HG02642 (cell line): Measurements from ENCODE around the gene JARID2.
A peak's percentile ranks its signal among the peaks of the same experiment; 100 is the strongest.

Experiments
- ATAC-seq: cut with Tn5 transposase; IDR thresholded peaks from one replicate; pipeline ENCODE4 v1.9.1; 2021; ENCODE audit warnings: mild to moderate bottlenecking; ENCODE audit not compliant: unreplicated experiment, poor library complexity

JARID2 gene

GRCh38 chr6:15510121-15510520 is 264.3 kb downstream of the JARID2 start:
- no peak for ATAC-seq

GRCh38 chr6:15510536-15511247 is 264.8 kb downstream of the JARID2 start:
- no peak for ATAC-seq

DNA sequence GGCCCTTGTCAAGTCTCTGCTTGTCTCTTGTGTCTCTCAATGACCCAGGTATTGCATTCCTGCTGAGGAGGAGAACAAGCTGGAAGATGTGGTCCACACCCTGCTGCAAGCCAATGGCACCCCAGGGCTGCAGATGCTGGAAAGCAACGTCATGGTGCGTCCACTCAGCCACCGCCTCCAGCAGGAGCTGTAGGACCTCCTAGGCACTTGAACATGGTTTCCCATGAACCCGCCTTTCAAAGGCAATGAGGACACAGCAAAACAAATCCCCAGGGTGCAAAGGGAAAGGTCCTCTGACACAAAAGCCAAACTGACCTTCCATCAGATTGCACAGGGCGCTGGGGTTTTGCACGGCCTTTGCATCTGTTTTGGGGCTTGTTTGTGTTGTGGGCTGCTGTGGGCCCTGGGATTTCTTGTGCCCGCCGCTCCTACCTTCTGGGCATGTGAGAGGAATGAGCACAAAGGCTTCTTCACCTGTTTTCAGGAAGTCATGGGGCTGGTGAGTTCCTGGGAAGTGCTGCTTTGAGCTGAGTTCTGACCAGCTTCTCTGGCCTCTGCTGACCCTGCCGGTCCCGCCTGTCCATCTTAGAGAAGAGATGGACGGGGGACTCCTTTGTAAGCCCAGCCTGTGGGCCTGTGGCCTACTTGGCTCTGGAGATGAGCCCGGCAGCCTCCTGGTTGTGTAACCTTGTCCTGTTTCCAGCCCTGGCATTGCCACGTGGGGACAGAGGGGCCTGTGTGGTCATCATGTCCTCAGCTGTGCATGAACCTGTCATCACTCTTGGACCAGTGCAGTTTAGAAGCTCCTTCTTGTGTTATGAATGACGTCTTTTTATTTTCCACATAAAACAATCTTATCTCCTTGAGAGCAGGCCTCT is 265.6 kb downstream of the JARID2 start:
- no peak for ATAC-seq

DNA sequence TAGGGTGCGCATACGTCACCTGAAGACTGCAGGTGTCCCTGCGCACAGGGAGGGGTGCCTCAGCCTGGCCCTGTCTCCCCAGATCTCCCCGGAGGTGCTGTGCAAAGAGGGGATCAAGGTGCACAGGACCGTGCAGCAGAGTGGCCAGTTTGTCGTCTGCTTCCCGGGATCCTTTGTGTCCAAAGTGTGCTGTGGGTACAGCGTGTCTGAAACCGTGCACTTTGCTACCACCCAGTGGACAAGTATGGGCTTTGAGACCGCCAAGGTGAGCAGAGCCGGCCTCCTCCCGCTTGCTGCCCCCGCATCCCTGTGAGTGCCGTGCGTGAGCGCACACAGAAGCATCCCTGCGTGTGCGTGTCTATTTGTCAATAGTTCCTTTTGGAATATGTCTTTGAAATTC is 266.3 kb downstream of the JARID2 start:
- ATAC-seq, result no peak

GRCh38 chr6:15512721-15513120 is 266.9 kb downstream of the JARID2 start:
- no peak for ATAC-seq

DNA sequence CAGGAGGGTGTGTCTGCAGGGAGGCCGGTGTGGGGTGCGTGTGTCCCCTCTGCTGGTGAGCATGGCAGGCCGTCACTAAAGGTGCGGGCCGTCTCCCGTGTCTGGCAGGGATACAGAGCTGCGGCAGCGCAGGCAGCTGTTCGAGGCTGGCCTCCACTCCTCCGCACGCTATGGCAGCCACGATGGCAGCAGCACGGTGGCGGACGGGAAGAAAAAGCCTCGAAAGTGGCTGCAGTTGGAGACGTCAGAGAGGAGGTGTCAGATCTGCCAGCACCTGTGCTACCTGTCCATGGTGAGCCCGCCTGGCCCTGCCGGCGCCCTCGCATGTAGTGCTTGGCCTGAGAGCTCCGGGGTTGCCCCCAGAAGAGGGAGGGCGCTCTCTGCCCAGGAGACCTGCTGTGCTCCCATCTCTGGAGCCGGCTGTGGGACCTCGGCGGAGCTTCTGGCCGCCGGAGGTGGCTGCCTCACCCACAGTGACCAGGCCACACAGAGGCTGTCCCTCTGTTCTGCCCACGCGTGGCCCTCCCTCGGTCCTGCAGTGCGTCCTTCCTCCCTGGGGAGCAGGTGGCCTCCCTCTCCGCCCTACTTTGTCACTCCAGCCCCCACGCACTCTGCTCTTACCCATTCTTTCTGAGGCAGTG is 267.4 kb downstream of the JARID2 start:
- no peak for ATAC-seq

GRCh38 chr6:15513801-15514711 is 268.2 kb downstream of the JARID2 start:
- no peak for ATAC-seq

DNA sequence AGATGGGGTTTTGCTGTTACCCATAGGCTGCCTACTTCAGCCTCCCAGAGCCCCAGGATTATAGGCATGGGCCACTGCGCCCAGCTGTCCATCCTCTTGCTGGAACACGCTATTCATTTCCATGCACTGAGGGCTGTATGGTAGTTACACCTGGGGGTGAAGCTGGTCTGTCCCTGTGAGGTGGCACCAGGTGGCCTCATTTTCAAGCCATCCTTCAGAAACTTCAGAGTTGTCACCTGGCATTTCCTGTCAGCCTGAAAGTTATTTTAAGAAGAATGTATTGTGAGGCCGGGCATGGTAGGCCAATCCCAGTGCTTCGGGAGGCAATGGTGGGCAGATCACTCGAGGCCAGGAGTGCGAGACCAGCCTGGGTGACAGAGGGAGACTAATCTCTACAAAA is 269.4 kb downstream of the JARID2 start:
- no peak for ATAC-seq

DNA sequence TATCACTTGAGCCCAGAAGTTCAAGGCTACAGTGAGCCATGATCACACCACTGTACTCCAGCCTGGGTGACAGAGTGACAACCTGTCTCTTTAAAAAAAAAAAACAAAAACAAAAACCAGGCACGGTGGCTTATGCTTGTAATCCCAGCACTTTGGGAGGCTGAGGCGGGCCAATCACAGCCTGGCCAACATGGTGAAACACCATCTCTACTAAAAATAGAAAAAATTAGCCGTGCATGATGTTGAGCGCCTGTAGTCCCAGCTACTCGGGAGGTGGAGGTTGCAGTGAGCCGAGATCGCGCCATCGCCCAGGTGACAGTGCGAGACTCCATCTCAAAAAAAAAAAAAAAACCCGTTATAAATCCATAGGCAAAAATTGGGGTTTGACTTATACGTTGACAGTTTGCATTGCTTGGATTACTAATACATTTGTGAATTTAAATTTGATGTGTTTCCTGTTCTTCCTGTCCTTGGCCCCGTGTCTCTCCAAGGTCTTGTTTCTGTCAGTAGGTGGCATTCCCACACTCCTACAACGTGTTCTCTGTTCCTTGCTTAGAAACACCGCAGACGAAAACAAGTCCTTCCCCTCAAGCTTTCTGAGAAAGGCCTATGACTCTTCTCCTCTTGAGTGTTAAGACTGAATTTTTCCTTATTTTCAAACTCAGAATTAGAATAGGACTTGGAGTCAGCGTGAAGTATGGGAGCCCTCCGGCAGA is 269.9 kb downstream of the JARID2 start:
- no peak for ATAC-seq

GRCh38 chr6:15516378-15516777 is 270.5 kb downstream of the JARID2 start:
- no peak for ATAC-seq

- no peak for ATAC-seq
Measured at GRCh38 chr6:15516923-15517560, 271.2 kb downstream of the JARID2 start.

DNA sequence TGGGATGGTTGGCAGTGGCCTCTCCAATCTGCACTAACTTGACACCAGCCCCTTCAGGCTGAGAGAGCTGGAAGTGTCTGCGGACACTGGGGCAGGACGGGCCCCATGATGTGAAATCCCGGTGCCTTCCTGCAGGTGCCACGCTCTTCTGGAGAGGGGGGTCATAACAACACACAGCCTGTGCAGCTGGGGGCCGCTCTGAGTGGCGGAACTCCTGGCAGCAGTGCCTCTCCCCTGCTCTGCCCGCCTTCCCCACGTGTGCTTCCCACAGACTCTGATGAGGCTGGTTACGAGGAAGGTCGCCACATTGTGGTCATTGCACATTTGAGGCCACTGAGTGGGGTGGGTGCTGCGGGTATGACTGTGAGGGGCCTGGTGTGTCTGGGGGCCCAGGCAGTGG is 271.7 kb downstream of the JARID2 start:
- ATAC-seq, result no peak

DNA sequence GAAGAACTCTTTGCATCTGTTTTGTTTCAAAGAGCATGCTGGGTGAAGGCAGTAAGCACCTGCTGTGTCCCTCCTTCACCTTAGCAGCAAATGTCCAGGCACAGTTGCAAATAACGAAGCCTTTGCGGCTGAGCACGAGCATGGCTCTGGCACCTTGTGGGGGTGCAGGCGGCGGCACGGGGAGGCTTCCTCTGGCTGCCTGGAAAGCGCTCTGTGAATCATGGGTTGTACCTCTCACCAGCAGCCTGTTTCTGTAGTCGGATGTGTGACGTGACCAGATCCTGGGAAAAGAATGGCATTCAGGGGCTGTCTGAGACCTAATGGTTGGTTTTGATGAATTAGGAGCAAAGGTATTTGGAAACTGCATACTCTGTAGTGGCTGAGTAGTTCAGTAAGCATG is 272.2 kb downstream of the JARID2 start:
- ATAC-seq, result no peak

- no peak for ATAC-seq
Measured at GRCh38 chr6:15518878-15519277, 273.0 kb downstream of the JARID2 start.

DNA sequence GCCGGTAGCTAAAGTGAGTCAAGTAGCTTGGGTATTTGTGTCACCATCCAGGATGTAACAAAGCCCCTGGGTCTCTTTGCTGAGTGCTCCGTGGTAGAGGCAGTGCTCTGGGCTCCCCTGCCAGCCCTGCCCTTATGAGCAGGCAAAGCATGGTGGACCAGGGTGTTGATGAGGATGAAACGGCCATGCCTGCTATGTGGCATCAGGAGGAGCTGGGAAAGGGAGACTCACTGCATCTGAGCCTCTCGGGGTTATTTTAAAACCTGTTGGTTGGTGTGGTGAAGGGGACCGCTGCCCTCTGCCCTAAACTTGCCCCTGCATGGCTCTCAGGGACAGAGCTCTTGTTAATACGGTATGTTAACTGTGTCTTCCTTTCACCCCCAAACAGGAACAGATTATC is 273.8 kb downstream of the JARID2 start:
- ATAC-seq, result no peak

GRCh38 chr6:15520626-15521203 is 274.8 kb downstream of the JARID2 start:
- no peak for ATAC-seq

DNA sequence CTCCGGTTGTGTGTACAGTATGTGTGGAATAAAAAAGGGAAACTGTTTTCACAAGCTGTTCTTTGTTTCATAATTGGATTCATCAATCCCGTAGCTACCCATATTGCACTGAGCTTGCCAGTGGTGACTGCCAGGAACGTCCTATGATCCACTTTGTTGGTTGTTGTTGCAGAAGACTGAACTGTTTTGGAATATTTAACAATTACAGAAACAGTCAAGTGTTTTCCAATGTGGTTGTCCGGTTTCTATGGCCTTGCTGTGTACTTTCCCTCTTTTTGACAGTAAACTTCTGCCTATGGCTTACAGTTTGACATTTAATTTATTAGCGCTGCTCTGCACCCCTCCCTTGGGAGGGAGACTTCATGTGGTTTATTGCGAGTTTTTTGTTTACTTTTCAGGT is 275.7 kb downstream of the JARID2 start:
- no peak for ATAC-seq

GRCh38 chr6:15522026-15522425 is 276.2 kb downstream of the JARID2 start:
- ATAC-seq, result no peak

DNA sequence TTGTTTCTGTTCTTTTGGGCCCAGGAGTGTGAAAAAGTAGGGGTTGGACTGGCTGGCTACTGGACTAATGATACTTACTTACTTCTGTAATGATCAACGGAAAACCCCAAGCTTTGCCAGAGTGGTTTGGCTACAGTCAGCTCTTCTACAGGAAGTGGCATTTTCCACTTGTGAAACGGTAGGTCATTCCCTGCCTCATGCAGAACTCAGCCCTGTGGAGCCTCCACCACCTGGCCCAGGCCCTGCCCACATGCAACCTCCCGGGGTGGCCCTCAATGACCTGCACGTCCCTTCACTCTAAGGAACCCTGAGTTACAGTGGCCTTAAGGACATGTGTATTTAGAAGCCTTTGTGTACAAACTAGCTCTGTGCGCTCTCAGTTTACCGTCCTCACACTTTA is 276.6 kb downstream of the JARID2 start:
- ATAC-seq, result peak; percentile 36
